ENCODE measurements around the gene ETNK2. TPM values are rescaled to one million over a fixed set of nuclear protein-coding genes. Genes with fewer than 3 reads are reported as not detected.

ETNK2 gene
- total RNA-seq, 2 experiments from 2014 or later, result not detected

DNA sequence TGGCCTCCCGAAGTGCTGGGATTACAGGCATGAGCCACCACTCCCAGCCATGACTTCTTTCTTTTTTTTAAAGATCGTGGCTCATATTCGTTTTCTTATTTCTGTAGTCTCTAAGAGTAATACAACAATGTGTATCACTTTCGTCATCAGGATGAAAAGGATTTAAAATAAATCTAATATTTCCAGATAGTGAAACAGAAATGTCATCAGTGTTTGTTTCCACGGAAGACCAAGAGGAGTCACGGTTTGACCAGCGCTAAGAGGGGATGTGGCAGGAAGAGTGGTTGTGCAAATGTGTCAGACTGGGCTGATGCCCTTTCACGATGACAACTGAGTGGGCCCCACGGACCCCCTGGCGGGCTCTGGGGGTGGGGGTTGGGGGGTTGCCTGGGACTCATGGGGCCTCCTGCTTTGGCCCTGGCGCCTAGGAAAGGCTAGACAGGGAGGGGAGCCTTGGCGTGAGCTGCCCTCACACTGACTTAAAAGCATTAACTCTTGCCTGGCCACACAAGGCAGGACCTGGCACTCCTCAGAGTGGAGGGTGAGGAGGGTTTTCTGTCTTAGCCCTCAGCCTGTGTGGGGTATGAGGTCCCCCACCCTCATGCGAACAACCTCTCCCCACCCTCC is 70.6 kb downstream of the ETNK2 start:
- no peaks in the 10 kb centered on the region for H3K36me3 Mint-ChIP-seq
- CTCF ChIA-PET, result no interaction called here
- H3K9me3 Mint-ChIP-seq (ENCODE audit: low read depth), result no peaks in the 10 kb centered on the region
- peaks cover 5% of the 10 kb centered on the region for H3K4me1 Mint-ChIP-seq
- H3K4me3 Mint-ChIP-seq, result no peak overlapping the region
- no peak for DNase-seq
- H3K27me3 Mint-ChIP-seq, result peaks cover 22% of the 10 kb centered on the region
- no peak for ATAC-seq
- no peak overlapping the region for H3K27ac Mint-ChIP-seq

Other genes starting within 250 kb of the ETNK2 start
- 1 to 10 TPM; 1.0 to 1.9 TPM for gene SOX13, start 78.9 kb downstream of the ETNK2 start, total RNA-seq
- gene REN, start 14.3 kb upstream of the ETNK2 start, total RNA-seq, result not detected
- gene KISS1, start 44.4 kb upstream of the ETNK2 start, total RNA-seq, result not detected
- gene GOLT1A, start 61.9 kb upstream of the ETNK2 start, total RNA-seq, result not detected
- under 1 TPM; 0.02 to 0.29 TPM for gene PLEKHA6, start 207.9 kb upstream of the ETNK2 start, total RNA-seq

Measured in activated CD8-positive, alpha-beta memory T cell treated with anti-CD3 and anti-CD28 coated beads, Interleukin-2, amount 10 ng/mL, durations not matched to agents 7 days and 5 days (primary cell).